ENCODE results near the gene DENND4C.

DENND4C gene

GRCh38 chr9:19288081-19288480, 57.6 kb downstream of the DENND4C start:
- H3K27me3 ChIP-seq (replicated peaks; ENCODE audit: insufficient read depth, low read length), result no peaks in the 10 kb centered on the region
- H3F3A ChIP-seq (ENCODE audit: insufficient read depth, low read length), result no peaks in the 10 kb centered on the region
- TF ChIP-seq EZH2phosphoT487 (IDR thresholded peaks at IDR 0.05; ENCODE audit: low read length) (no peak), CTCF (IDR thresholded peaks at IDR 0.05; ENCODE audit: low read length) (no peak), EZH2 (optimal IDR thresholded peaks at IDR 0.05; ENCODE audit: low read depth, low read length) (no peak)
- H3K4me3 ChIP-seq (ENCODE audit: low read length), result no peak overlapping the region
- H4K20me1 ChIP-seq (ENCODE audit: insufficient read depth, low read length), result no peaks in the 10 kb centered on the region
- no peak overlapping the region for H3K27ac ChIP-seq (ENCODE audit: low read length)
- H3K36me3 ChIP-seq (replicated peaks; ENCODE audit: insufficient read depth, low read length), result no peaks in the 10 kb centered on the region
- no peak overlapping the region for H3K4me2 ChIP-seq (ENCODE audit: low read depth, low read length)
- no peaks in the 10 kb centered on the region for H3K9me2 ChIP-seq (replicated peaks; ENCODE audit: insufficient read depth, low read length)
- DNase-seq, result no peak
- H3K9ac ChIP-seq (ENCODE audit: low read length), result no peak overlapping the region
- H3K79me2 ChIP-seq (ENCODE audit: low read length), result peaks cover 16% of the 10 kb centered on the region
- H3K4me1 ChIP-seq (ENCODE audit: low read length), result no peaks in the 10 kb centered on the region
- H3K9me3 ChIP-seq (replicated peaks; ENCODE audit: insufficient read depth, low read length), result no peaks in the 10 kb centered on the region
- no peak overlapping the region for H2AFZ ChIP-seq (ENCODE audit: low read length)

- H3K9me2 ChIP-seq (replicated peaks; ENCODE audit: insufficient read depth, low read length), result no peaks in the 10 kb centered on the region
- H3K9me3 ChIP-seq (replicated peaks; ENCODE audit: insufficient read depth, low read length), result no peaks in the 10 kb centered on the region
- no peak overlapping the region for H3K9ac ChIP-seq (ENCODE audit: low read length)
- H4K20me1 ChIP-seq (ENCODE audit: insufficient read depth, low read length), result no peaks in the 10 kb centered on the region
- no peaks in the 10 kb centered on the region for H3F3A ChIP-seq (ENCODE audit: insufficient read depth, low read length)
- peaks cover 6% of the 10 kb centered on the region for H3K79me2 ChIP-seq (ENCODE audit: low read length)
- no peak for DNase-seq
- H3K4me1 ChIP-seq (ENCODE audit: low read length), result no peaks in the 10 kb centered on the region
- TF ChIP-seq EZH2 (optimal IDR thresholded peaks at IDR 0.05; ENCODE audit: low read depth, low read length) (no peak), CTCF (IDR thresholded peaks at IDR 0.05; ENCODE audit: low read length) (no peak), EZH2phosphoT487 (IDR thresholded peaks at IDR 0.05; ENCODE audit: low read length) (no peak)
- H3K4me2 ChIP-seq (ENCODE audit: low read depth, low read length), result no peak overlapping the region
- H3K4me3 ChIP-seq (ENCODE audit: low read length), result no peak overlapping the region
- no peaks in the 10 kb centered on the region for H3K27me3 ChIP-seq (replicated peaks; ENCODE audit: insufficient read depth, low read length)
- H3K36me3 ChIP-seq (replicated peaks; ENCODE audit: insufficient read depth, low read length), result no peaks in the 10 kb centered on the region
- no peak overlapping the region for H2AFZ ChIP-seq (ENCODE audit: low read length)
- H3K27ac ChIP-seq (ENCODE audit: low read length), result no peak overlapping the region
These were observed 59.6 kb downstream of the DENND4C start for GRCh38 chr9:19290103-19290502.

- H3K4me3 ChIP-seq (ENCODE audit: low read length), result no peak overlapping the region
- no peak overlapping the region for H2AFZ ChIP-seq (ENCODE audit: low read length)
- no peaks in the 10 kb centered on the region for H3K9me3 ChIP-seq (replicated peaks; ENCODE audit: insufficient read depth, low read length)
- no peaks in the 10 kb centered on the region for H3K36me3 ChIP-seq (replicated peaks; ENCODE audit: insufficient read depth, low read length)
- no peak for TF ChIP-seq EZH2phosphoT487 (IDR thresholded peaks at IDR 0.05; ENCODE audit: low read length)
- no peak for TF ChIP-seq EZH2 (optimal IDR thresholded peaks at IDR 0.05; ENCODE audit: low read depth, low read length)
- TF ChIP-seq CTCF (IDR thresholded peaks at IDR 0.05; ENCODE audit: low read length), result no peak
- no peaks in the 10 kb centered on the region for H4K20me1 ChIP-seq (ENCODE audit: insufficient read depth, low read length)
- no peaks in the 10 kb centered on the region for H3K9me2 ChIP-seq (replicated peaks; ENCODE audit: insufficient read depth, low read length)
- H3K27ac ChIP-seq (ENCODE audit: low read length), result no peak overlapping the region
- no peak overlapping the region for H3K9ac ChIP-seq (ENCODE audit: low read length)
- H3K4me1 ChIP-seq (ENCODE audit: low read length), result no peaks in the 10 kb centered on the region
- no peaks in the 10 kb centered on the region for H3K79me2 ChIP-seq (ENCODE audit: low read length)
- H3F3A ChIP-seq (ENCODE audit: insufficient read depth, low read length), result no peaks in the 10 kb centered on the region
- DNase-seq, result no peak
- H3K4me2 ChIP-seq (ENCODE audit: low read depth, low read length), result no peak overlapping the region
- H3K27me3 ChIP-seq (replicated peaks; ENCODE audit: insufficient read depth, low read length), result no peaks in the 10 kb centered on the region
These were observed 63.7 kb downstream of the DENND4C start for GRCh38 chr9:19294219-19294618.
